H1 (cell line): ENCODE measurements around the gene STK33. TPM values are rescaled to one million over a fixed set of nuclear protein-coding genes. Genes with fewer than 3 reads are reported as not detected.

Experiments
- HDAC6 ChIP-seq: IDR thresholded peaks from one replicate; pipeline ENCODE4 v1.7.1; 2012; ENCODE audit warnings: low read depth, mild to moderate bottlenecking, inconsistent platforms, low read length, moderate library complexity
- NRF1 ChIP-seq: IDR thresholded peaks from 2 replicates; pipeline ENCODE4 v1.6.1; 2011; ENCODE audit warnings: mild to moderate bottlenecking, low read depth, low read length, improper control_type of control experiment
- RFX5 ChIP-seq: IDR thresholded peaks from 2 replicates; pipeline ENCODE4 v1.6.1; 2011; ENCODE audit warnings: low read depth, low read length, improper control_type of control experiment, borderline replicate concordance
- RXRA ChIP-seq: IDR thresholded peaks from 2 replicates; pipeline ENCODE4 v1.6.1; 2011; ENCODE audit warnings: low read depth, mild to moderate bottlenecking, low read length, moderate library complexity; ENCODE audit not compliant: insufficient read depth
- SAP30 ChIP-seq: fragments of 300-600 bp; sonication (generic); IDR thresholded peaks from 2 replicates; pipeline ENCODE4 v1.7.1; 2012; ENCODE audit warnings: low read length, moderate library complexity, mild to moderate bottlenecking, inconsistent platforms; ENCODE audit not compliant: insufficient read depth, insufficient replicate concordance
- TBP ChIP-seq: IDR thresholded peaks from 2 replicates; pipeline ENCODE4 v1.6.1; 2011; ENCODE audit warnings: low read depth, low read length, improper control_type of control experiment
- polyA plus RNA-seq, 7 experiments: library from polyadenylated mRNA; depleted of rRNA in 3 of 7; stranded (reverse) in 5 of 7; unstranded in 2 of 7; fragments of >200 nt in 5 of 7; fragments of 200-250 nt in 2 of 7; gene quantifications; 1 replicate in 5 of 7; 2 replicates in 1 of 7; 4 replicates in 1 of 7; pipeline versions ENCODE4 v1.2.1 to v1.2.3, GENCODE V29; 2011 to 2013; ENCODE audit warnings: missing spikeins in 2 of 7, mixed read lengths in 2 of 7
- total RNA-seq: library from RNA; stranded (reverse); fragmentation: NEBNext Ultra II Directional; extraction: Animal tissue kit (Norgen Biotek cat#: 25700); gene quantifications from 2 replicates; pipeline ENCODE4 v1.2.1, GENCODE V29; 2021
- TF ChIP-seq, protein P1 (sequence below): IDR thresholded peaks from 2 replicates; pipeline ENCODE4 v1.6.1; 2012; ENCODE audit warnings: low read length, inconsistent platforms

STK33 gene
- total and polyA plus RNA-seq, 2 of the 8 experiments (the other 6 are each of a cell fraction or from before 2014, with no cell fraction given) = 8.8 to 25.1 TPM

DNA sequence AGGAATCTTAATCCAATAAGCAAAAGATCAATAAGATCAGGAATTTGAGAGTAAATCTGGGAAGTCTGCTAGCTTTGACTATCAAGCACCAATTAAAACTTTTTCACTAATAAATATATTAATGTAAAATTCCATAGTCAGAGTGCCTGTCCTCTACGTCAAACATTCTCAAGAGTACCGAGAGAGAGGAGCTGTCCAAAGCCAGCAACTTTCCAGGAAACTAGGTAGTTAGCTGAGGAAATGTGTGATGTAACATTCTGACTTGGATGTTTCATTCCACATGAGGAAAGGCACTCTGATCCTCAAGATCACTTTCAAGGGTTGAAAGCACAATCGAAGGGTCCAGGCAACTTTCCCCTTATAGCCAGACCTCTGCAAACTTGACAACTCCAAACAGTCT is 113.2 kb downstream of the STK33 start (continued):
- TF ChIP-seq, protein P1, sequence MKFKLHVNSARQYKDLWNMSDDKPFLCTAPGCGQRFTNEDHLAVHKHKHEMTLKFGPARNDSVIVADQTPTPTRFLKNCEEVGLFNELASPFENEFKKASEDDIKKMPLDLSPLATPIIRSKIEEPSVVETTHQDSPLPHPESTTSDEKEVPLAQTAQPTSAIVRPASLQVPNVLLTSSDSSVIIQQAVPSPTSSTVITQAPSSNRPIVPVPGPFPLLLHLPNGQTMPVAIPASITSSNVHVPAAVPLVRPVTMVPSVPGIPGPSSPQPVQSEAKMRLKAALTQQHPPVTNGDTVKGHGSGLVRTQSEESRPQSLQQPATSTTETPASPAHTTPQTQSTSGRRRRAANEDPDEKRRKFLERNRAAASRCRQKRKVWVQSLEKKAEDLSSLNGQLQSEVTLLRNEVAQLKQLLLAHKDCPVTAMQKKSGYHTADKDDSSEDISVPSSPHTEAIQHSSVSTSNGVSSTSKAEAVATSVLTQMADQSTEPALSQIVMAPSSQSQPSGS = no peak
- TF ChIP-seq RXRA (no peak), RFX5 (no peak), HDAC6 (no peak), TBP (no peak), SAP30 (no peak), NRF1 (no peak)
